Measurements from ENCODE around the gene ILKAP.
A peak's percentile ranks its signal among the peaks of the same experiment; 100 is the strongest.
"Not testable (repeated sequence)": the region's sequence is repeated elsewhere in the genome, so short reads cannot be mapped to it uniquely, and the experiment has no call there.

The ILKAP gene

DNA sequence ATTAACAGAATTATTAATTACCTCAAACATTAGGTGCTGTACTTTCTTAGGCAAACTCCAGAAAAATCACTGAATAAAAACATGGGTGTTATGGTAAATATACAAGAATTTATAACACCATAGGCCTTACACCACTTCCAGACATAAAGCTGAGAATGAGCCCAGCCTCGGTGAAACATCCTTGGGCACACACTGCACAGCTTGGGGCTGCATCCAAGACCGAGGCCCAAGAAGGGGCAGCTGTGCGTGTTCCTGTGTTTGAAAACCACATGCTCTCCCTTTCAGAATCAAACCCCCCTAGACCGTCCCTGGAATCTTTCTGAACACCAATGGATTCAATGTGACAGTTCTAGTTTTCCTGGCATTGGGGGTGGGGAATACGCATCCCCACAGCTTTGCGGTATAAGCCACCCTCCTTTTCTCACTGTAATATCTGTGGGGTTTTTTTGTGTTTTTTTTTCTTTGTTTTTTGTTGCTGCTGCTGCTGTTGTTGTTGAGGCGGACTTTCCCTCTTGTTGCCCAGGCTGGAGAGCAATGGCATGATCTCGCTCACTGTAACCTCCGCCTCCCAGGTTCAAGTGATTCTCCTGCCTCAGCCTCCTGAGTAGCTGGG lies 31.8 kb downstream of the ILKAP start:
- TF ChIP-seq, protein P1, sequence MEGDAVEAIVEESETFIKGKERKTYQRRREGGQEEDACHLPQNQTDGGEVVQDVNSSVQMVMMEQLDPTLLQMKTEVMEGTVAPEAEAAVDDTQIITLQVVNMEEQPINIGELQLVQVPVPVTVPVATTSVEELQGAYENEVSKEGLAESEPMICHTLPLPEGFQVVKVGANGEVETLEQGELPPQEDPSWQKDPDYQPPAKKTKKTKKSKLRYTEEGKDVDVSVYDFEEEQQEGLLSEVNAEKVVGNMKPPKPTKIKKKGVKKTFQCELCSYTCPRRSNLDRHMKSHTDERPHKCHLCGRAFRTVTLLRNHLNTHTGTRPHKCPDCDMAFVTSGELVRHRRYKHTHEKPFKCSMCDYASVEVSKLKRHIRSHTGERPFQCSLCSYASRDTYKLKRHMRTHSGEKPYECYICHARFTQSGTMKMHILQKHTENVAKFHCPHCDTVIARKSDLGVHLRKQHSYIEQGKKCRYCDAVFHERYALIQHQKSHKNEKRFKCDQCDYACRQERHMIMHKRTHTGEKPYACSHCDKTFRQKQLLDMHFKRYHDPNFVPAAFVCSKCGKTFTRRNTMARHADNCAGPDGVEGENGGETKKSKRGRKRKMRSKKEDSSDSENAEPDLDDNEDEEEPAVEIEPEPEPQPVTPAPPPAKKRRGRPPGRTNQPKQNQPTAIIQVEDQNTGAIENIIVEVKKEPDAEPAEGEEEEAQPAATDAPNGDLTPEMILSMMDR (IDR thresholded peaks at IDR 0.05; ENCODE audit: low read depth, low read length, missing control alignments), result no peak
- H3K4me3 ChIP-seq (ENCODE audit: low read depth, low read length), result no peak overlapping the region
- in situ Hi-C loops (cut with HindIII; ENCODE audit: low sequenced_read_pairs), result no loop called here
- DNase-seq (ENCODE audit: low read depth), result no peak

DNA sequence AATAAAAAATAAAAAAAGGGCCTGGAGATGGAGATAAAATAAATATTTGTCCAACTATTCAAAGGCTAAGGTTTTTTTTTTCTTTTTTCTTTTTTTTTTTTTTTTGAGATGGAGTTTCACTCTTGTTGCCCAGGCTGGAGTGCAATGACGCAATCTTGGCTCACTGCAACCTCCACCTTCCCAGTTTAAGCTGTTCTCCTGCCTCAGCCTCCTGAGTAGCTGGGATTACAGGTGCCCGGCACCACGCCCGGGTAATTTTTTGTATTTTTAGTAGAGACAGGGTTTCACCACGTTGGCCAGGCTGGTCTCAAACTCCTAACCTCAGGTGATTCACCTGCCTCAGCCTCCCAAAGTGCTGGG lies 32.4 kb downstream of the ILKAP start:
- DNase-seq (ENCODE audit: low read depth); in situ Hi-C loops (cut with HindIII; ENCODE audit: low sequenced_read_pairs); H3K4me3 ChIP-seq (ENCODE audit: low read depth, low read length): not testable (repeated sequence)

DNA sequence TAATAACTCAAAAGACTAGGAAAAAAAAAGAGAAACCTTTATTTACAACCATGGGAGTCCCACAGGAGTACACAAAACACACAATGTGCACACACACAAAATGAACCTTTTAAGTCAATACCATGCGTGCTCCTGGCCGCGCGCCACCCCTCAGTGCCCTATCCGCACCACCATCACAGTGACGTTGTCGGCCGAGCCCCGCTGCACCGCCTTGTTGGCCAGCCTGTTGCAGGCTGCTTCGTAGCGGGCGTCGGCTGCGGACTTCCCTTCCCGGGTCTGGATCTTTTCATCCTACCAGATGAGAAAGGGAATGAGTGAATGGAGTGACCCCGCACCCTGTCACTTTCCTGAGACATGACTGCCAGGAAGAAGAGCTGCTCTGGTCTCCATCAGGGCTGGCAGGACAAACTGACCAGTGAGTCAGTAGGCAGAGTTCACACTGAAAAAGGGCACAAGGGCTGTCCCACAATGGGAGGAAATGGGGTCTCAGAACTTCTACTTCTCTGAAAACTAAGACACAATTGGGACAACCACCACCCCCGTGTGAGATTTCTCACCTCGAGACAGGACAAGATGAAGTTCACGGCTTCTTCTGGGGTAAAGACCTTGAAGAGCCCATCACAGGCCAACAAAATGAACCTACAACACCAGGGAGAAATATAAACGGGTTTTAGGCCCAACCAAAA lies 33.0 kb downstream of the ILKAP start:
- DNase-seq (ENCODE audit: low read depth), result no peak
- TF ChIP-seq, protein P1 (IDR thresholded peaks at IDR 0.05; ENCODE audit: low read depth, low read length, missing control alignments), result no peak
- no peak overlapping the region for H3K4me3 ChIP-seq (ENCODE audit: low read depth, low read length)
- in situ Hi-C loops (cut with HindIII; ENCODE audit: low sequenced_read_pairs), result no loop called here

DNA sequence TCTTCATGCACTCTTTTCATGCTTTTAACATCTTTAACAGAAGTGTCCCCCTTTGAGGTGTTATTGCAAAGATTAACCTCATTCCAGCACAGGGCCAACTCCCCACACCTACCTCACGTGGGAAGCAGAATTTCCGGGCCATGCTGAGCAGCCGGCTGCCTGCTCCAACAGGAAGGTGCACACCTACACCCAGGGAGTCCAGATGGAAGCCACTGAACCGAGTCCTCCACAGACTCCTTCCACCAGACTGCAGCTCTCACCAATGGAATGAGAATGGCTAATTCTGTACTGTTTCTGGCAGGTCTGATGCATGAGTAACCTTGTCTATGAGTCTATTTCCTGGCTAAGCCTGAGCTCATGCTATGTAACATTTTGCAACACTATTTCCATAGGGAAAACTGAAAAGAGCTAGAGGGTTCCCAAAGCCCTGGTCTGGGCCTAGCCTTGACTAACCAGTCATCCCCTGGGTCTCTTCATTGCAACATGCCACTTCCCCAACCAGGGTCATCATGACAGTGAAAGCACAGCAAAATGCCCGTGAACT lies 33.7 kb downstream of the ILKAP start:
- in situ Hi-C loops (cut with HindIII; ENCODE audit: low sequenced_read_pairs), result no loop called here
- DNase-seq (ENCODE audit: low read depth), result peak; percentile 80
- no peak overlapping the region for H3K4me3 ChIP-seq (ENCODE audit: low read depth, low read length)
- TF ChIP-seq, protein P1 (IDR thresholded peaks at IDR 0.05; ENCODE audit: low read depth, low read length, missing control alignments), result no peak

DNA sequence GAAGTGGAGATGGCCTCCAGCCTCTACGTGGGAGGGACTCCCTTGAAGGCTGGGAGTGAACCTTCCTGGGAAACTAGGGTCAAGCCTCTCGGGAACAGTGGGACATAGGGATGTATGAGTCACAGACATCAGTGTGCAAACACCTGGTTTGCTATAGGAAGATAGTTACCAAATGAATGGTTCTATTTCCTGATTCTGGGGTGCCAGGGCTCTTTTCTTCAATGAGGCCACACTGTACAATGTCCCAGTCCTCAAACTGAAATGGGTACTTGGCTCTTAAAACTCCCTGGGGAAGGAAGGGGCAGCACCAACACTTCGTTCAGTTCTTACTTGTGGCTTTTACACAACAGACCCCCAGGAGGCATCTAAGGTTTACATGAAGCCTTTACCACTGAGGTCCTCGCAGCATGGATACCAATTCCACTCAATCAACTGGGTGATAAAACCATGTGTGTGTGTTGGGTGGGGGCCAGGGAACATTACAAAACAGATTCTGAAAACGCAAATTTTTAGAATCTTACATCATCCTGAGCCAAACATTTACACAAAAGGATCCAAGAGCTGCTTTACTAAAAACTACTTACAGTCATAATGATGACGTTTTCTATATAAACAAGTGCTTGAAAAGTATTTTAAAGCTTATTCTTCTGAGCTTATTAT lies 34.3 kb downstream of the ILKAP start:
- H3K4me3 ChIP-seq (ENCODE audit: low read depth, low read length), result no peak overlapping the region
- DNase-seq (ENCODE audit: low read depth), result peak; percentile 92
- in situ Hi-C loops (cut with HindIII; ENCODE audit: low sequenced_read_pairs), result no loop called here
- TF ChIP-seq, protein P1 (IDR thresholded peaks at IDR 0.05; ENCODE audit: low read depth, low read length, missing control alignments), result no peak

DNA sequence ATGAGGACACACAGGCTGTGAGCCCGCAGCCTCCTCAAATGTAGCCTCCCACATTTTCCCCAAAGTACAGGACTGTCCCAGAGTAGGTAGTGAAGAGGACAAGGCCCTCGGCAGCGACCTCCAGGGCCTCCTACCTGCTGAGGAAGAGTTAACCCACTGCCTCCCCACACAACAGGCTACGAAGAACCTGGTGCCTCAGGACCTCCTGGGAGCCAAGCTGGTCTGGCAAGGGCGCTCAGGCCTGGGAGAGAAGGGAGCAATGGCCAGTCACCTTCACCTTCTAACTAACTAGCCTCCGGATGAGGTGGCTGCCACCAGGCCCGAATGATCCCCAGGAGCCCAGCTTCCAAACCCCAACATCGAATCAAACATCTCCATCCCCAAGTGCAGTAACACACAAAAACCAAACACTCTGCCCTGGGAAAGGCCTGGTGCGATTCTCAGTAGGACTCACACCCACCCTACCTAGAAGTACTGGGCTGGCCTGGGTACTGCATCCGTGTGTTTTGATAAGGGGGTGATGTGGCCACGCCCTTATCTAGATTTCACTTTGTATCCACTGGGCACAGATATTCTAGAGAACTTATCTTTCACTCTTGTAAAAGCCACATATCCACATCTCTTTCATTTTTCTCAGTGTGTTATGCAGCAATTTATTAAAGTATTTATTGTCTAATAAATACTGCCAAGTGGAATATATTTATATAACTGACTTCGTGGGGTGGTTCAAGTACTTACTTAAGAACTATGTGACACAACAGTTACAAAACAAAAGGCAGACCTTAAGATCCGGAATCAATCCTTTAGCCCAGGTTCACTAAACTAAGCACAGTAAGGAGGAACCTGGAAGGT lies 35.1 kb downstream of the ILKAP start:
- no peak overlapping the region for H3K4me3 ChIP-seq (ENCODE audit: low read depth, low read length)
- in situ Hi-C loops (cut with HindIII; ENCODE audit: low sequenced_read_pairs), result no loop called here
- TF ChIP-seq, protein P1 (IDR thresholded peaks at IDR 0.05; ENCODE audit: low read depth, low read length, missing control alignments), result no peak
- DNase-seq (ENCODE audit: low read depth), result no peak
